Measurements from ENCODE around the gene PLEKHH1.

The PLEKHH1 gene

GRCh38 chr14:67516676-67517075 is 16.4 kb upstream of the PLEKHH1 start:
- 0 out of 2 replicates have a peak, but pooled peaks cover 7% of the 10 kb centered on the region for H3F3A ChIP-seq (ENCODE audit: insufficient read depth)

GRCh38 chr14:67517083-67517482 is 16.0 kb upstream of the PLEKHH1 start:
- H3K27me3 ChIP-seq (ENCODE audit: low read length): no peaks in the 10 kb centered on the region
- no peaks in the 10 kb centered on the region for H3K9me2 ChIP-seq (replicated peaks; ENCODE audit: insufficient read depth, low read length)
- no peak overlapping the region for H3K4me2 ChIP-seq (ENCODE audit: low read depth, low read length, poor library complexity, severe bottlenecking)
- no peak overlapping the region for H3K9ac ChIP-seq (ENCODE audit: low read length)
- no peaks in the 10 kb centered on the region for H3K36me3 ChIP-seq (ENCODE audit: low read length)
- H3K4me3 ChIP-seq (ENCODE audit: insufficient read depth, low read length, poor library complexity, severe bottlenecking): no peak overlapping the region
- H2AFZ ChIP-seq (ENCODE audit: low read depth, low read length, severe bottlenecking): no peak overlapping the region
- no peaks in the 10 kb centered on the region for H3K79me2 ChIP-seq (ENCODE audit: insufficient read depth, low read length)
- H3K9me3 ChIP-seq (ENCODE audit: insufficient read depth, low read length): no peaks in the 10 kb centered on the region
- H3F3A ChIP-seq (ENCODE audit: insufficient read depth): 0 out of 2 replicates have a peak, but pooled peaks cover 7% of the 10 kb centered on the region
- no peaks in the 10 kb centered on the region for H4K20me1 ChIP-seq (ENCODE audit: low read depth, low read length)
- H3K27ac ChIP-seq (ENCODE audit: low read depth, low read length): no peak overlapping the region
- TF ChIP-seq CTCF (IDR thresholded peaks at IDR 0.05; ENCODE audit: insufficient read depth, low read length, poor library complexity, severe bottlenecking) (no peak), EZH2phosphoT487 (conservative IDR thresholded peaks at IDR 0.05; ENCODE audit: low read length) (no peak)

More at GRCh38 chr14:67516676-67517075, 16.4 kb upstream of the PLEKHH1 start:
- no peaks in the 10 kb centered on the region for H3K27me3 ChIP-seq (ENCODE audit: low read length)
- TF ChIP-seq EZH2phosphoT487 (conservative IDR thresholded peaks at IDR 0.05; ENCODE audit: low read length): no peak
- no peak for TF ChIP-seq CTCF (IDR thresholded peaks at IDR 0.05; ENCODE audit: insufficient read depth, low read length, poor library complexity, severe bottlenecking)
- H3K4me2 ChIP-seq (ENCODE audit: low read depth, low read length, poor library complexity, severe bottlenecking): no peak overlapping the region
- no peaks in the 10 kb centered on the region for H3K9me3 ChIP-seq (ENCODE audit: insufficient read depth, low read length)
- no peak overlapping the region for H3K4me3 ChIP-seq (ENCODE audit: insufficient read depth, low read length, poor library complexity, severe bottlenecking)
- no peaks in the 10 kb centered on the region for H3K36me3 ChIP-seq (ENCODE audit: low read length)
- H3K27ac ChIP-seq (ENCODE audit: low read depth, low read length): no peak overlapping the region
- H3K79me2 ChIP-seq (ENCODE audit: insufficient read depth, low read length): no peaks in the 10 kb centered on the region
- H2AFZ ChIP-seq (ENCODE audit: low read depth, low read length, severe bottlenecking): no peak overlapping the region
- H4K20me1 ChIP-seq (ENCODE audit: low read depth, low read length): no peaks in the 10 kb centered on the region
- no peaks in the 10 kb centered on the region for H3K9me2 ChIP-seq (replicated peaks; ENCODE audit: insufficient read depth, low read length)
- no peak overlapping the region for H3K9ac ChIP-seq (ENCODE audit: low read length)

GRCh38 chr14:67519406-67519805 is 13.7 kb upstream of the PLEKHH1 start:
- H3K9ac ChIP-seq (ENCODE audit: low read length): no peak overlapping the region
- H3K9me2 ChIP-seq (replicated peaks; ENCODE audit: insufficient read depth, low read length): no peaks in the 10 kb centered on the region

GRCh38 chr14:67520482-67520881 is 12.6 kb upstream of the PLEKHH1 start:
- no peaks in the 10 kb centered on the region for H3K79me2 ChIP-seq (ENCODE audit: insufficient read depth, low read length)
- TF ChIP-seq EZH2phosphoT487 (conservative IDR thresholded peaks at IDR 0.05; ENCODE audit: low read length): no peak
- TF ChIP-seq CTCF (IDR thresholded peaks at IDR 0.05; ENCODE audit: insufficient read depth, low read length, poor library complexity, severe bottlenecking): no peak
- no peak overlapping the region for H3K27ac ChIP-seq (ENCODE audit: low read depth, low read length)
- no peaks in the 10 kb centered on the region for H3K36me3 ChIP-seq (ENCODE audit: low read length)
- no peak overlapping the region for H3K9ac ChIP-seq (ENCODE audit: low read length)
- no peaks in the 10 kb centered on the region for H3K27me3 ChIP-seq (ENCODE audit: low read length)
- H3F3A ChIP-seq (ENCODE audit: insufficient read depth): no peaks in the 10 kb centered on the region
- no peak overlapping the region for H2AFZ ChIP-seq (ENCODE audit: low read depth, low read length, severe bottlenecking)
- no peaks in the 10 kb centered on the region for H3K9me3 ChIP-seq (ENCODE audit: insufficient read depth, low read length)
- no peaks in the 10 kb centered on the region for H3K9me2 ChIP-seq (replicated peaks; ENCODE audit: insufficient read depth, low read length)
- no peaks in the 10 kb centered on the region for H4K20me1 ChIP-seq (ENCODE audit: low read depth, low read length)
- H3K4me2 ChIP-seq (ENCODE audit: low read depth, low read length, poor library complexity, severe bottlenecking): no peak overlapping the region
- no peak overlapping the region for H3K4me3 ChIP-seq (ENCODE audit: insufficient read depth, low read length, poor library complexity, severe bottlenecking)

More at GRCh38 chr14:67519406-67519805, 13.7 kb upstream of the PLEKHH1 start:
- no peak for TF ChIP-seq EZH2phosphoT487 (conservative IDR thresholded peaks at IDR 0.05; ENCODE audit: low read length)
- Histone ChIP-seq H3K36me3 (ENCODE audit: low read length) (no peaks in the 10 kb centered on the region), H3K79me2 (ENCODE audit: insufficient read depth, low read length) (no peaks in the 10 kb centered on the region), H3K4me2 (ENCODE audit: low read depth, low read length, poor library complexity, severe bottlenecking) (no peak overlapping the region), H2AFZ (ENCODE audit: low read depth, low read length, severe bottlenecking) (no peak overlapping the region), H3K27me3 (ENCODE audit: low read length) (no peaks in the 10 kb centered on the region), H4K20me1 (ENCODE audit: low read depth, low read length) (no peaks in the 10 kb centered on the region), H3K9me3 (ENCODE audit: insufficient read depth, low read length) (no peaks in the 10 kb centered on the region), H3F3A (ENCODE audit: insufficient read depth) (no peaks in the 10 kb centered on the region), H3K27ac (ENCODE audit: low read depth, low read length) (no peak overlapping the region), H3K4me3 (ENCODE audit: insufficient read depth, low read length, poor library complexity, severe bottlenecking) (no peak overlapping the region)

Measured in SU-DHL-6 (cell line).